ENCODE measurements around the gene DHX16.

Gene DHX16

DNA sequence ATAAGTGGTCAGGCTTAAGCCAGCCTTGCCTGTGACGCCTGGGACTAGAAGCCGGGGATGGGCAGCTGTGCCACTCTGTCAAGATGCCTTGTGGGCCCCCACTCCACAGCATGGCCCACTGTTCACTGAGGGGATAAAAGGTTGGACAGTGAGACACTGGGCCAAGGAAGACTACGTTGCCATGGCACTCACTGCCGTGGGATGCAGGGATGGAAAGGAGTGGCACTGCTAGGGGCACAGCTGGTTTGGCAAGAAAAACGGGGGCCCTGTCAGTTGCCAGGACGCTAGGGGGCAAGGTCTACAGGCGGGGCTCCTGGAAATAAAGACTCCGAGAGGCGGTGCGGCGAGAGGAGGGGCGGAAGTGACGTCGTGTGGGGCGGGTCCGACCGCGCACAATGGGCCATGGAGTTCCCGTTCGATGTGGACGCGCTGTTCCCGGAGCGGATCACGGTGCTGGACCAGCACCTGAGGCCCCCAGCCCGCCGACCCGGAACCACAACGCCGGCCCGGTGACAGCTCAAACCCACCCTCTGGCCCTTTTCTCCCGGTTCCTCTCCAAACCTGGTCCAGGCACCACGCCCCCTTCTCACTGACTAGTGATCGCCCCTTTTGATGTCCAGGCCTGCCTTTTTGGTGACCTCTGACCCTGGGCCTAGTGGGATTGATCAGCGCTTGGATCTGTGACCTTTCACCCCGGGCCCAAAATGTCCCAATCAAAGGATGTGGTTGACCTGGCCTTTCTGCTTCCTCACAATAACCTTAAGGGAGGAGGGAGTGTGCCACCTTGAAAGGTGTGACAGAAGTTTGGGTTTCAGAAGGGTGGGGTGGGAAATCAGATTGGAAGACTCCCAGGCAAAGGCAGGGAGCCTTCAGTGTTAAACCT is 46.1 kb downstream of the DHX16 start, which contains the start of gene ATAT1:
ATAT1 (plus strand) TSS at position 391 of the 883 bp plus-strand sequence.
- peak; percentile 86 for DNase-seq

DNA sequence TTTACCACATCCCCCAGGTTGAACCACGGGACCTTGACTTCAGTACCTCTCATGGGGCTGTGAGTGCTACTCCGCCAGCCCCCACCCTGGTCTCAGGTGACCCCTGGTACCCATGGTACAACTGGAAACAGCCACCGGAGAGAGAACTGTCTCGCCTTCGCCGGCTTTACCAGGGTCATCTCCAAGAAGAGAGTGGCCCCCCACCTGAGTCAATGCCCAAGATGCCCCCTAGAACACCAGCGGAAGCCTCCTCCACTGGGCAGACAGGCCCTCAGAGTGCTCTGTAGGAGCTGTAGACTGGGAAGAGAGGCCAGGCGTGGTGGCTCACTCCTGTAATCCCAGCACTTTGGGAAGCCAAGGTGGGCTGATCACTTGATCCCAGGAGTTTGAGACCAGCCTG is 47.3 kb downstream of the DHX16 start:
- DNase-seq: no peak

DNA sequence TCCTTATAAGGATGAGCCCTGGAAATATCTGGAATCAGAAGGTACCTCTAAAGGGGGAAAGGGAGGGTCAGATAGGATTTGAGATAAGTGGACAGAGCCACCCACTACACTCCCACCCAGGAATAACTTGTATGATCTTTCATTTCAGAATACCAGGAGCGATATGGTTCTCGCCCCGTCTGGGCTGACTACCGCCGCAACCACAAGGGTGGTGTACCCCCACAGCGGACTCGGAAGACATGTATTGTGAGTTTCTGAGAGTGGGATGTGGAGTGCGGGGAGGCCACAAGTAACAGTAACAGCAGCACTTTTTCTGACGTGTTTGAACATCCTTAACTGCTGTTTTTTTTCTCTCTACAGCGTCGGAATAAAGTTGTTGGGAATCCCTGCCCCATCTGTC is 53.2 kb downstream of the DHX16 start:
- no peak for DNase-seq

DNA sequence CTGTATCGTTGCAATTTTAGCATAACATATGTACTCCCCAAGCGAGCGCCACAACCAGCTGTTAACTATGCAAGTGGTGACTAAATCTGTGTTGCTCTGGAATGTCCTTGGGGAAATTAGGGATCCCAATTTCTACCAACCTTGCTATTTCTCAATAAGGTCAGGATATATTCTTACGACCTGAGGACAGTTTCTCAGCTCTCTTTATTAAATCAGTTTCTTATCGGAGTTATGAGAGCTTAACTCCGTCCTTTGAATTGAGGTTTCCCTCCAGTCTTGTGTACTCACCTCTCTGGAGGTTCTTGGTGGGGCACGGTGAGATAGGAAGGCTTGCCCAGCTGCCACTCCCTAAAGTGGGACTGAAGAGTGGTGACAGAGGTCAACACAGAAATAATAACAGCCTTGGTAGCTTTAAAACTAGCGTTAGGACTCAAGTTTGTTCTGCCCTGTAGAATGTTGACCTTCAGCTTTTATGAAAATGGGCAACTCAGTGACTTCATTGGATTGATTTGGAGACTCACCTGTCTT is 54.5 kb downstream of the DHX16 start:
- DNase-seq: no peak

DNA sequence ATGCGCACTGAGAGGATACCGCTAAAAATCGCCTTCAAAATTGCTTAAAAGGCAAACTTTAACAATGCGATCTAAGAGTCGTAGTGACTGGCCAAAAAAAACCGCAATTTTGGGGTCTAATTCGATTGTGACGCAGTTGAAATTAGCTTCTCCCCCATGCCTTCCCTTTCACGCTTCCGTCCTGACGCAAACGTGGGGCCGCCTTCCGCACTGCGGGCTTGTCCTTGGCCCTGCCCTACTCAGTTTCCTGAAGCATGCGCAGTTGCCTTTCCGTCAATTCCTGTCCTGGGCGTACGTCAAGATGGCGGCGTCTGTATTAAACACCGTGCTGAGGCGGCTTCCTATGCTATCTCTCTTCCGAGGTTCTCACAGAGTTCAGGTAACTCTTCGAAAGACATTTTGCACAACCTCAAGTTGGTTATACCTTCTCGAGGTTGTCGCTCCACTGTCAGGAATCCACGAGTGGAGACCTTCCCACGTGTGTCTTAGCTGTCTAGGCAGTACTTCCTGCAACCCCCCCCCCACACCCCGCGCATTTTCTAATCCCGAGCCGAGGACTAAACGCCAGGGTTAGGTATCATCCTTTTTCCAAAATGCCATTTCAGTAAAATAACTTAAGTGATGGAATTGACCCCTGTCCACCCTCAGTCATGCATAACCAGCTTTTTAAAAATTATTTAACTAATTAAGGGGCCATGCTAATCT is 55.1 kb downstream of the DHX16 start, which contains the start of gene MRPS18B:
MRPS18B (plus strand) TSS at position 276 of the 705 bp plus-strand sequence; CDS start at position 302, 26 bp downstream.
- DNase-seq: peak; percentile 95

DNA sequence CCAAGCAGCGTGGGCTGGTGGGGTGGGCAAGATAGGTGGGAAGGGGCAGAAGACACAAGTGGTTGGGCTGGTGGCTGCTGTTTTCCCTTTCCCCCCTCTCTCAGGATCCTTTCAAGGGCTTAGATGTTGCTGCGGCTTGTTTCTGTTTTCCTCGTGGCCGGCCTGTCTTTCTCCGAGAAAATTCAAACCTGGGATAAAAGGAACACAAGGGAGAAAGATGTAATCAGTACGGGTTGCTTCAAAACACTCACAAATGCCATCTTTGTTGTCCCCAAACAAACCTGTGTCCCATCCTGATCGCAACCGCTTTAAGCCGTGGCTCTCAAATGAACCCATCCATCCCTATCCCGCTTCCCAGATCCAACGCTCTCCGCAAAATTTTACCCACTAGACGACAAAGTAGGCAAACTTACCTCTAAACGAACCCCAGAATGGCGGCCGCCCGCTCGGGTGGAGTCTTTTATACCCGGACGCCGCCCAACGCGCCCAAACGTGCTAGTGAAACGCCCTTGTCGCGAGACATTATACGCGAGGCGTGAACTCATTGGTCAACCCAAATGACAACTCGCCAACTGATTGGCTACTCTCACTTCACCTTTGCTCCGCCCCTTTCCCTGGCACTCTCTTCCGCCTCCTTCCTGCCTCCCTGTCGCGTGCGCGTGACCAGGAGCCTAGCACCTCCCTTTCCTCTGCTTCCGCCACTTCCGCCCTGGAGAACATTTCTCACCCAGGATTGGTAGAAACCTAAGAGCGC is 55.8 kb downstream of the DHX16 start, which contains the start of gene PPP1R10:
PPP1R10 (minus strand) TSS at position 433 of the 754 bp plus-strand sequence. CDS start 7,299 bp downstream, outside the sequence.
- DNase-seq: peak; percentile 92

DNA sequence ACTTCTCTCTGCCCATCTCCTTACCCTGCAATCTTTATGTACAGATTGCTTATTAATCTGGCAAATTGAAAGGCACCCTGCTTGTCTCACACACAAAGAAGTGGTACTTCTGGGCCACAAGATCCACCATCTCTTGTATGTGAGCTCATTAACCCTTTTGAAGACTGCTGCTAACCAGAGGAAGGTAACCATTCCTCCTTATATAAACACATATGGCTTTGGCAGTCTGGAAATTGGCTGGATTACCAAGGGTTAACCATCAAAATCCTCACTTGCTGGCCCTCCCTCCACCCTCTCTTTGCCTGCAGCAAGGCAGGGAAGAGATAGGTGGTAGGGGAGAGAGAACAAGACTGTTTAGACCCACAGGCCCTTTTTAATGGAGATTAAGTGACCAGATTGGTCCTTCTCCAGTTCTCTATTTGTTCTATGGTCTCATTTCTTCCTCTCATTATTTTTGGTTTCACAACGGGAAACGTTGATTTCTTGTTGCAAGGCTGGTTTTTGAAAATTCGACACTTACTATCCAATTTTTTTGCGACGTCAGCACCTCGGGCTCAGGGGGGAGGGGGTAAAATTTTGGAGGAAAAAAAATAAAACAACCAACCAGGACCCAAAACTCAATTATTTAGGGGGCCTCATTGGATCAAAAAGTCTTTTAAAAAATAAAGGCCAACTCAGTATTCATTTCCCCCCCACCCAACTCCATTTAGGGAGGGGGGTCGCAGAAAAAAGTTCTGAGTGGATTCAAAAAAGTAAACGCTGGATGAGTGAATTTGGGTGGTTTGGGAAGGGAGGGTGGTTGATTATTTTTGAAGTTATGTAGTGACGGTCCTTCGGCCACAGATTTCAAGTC is 56.6 kb downstream of the DHX16 start:
- no peak for DNase-seq

DNA sequence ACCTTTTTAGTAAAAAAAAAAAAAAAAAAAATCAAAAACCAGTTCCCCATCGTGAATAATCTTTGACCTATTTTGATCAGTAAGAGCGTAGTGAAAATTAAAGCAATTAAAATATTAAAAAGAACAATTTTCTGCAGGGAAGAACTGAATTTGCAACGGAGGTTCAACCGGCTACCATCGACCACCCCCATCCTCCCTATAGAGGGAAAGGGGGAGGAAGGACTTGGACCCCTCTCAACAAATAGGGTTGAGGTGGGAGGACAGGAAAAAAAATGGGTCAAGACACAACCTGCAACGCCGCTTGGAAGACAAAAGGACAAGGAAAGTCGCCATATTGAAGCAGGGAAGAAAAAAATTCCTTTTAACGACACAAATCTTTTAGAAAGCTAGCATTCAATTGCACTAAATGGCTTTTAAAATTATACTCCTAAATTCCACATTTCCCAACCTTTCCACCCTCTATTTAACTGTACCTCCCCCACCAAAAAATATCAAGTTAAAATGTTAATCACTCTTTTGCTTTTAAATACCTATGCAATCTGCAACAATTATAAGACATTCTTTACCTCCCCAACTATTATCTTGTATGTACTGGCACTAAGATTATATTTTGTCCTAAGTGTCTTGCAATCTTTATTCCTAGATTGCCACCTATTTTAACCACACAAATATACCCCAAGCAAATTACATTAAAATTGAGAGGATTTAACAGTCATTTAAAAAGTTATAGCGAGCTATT is 57.4 kb downstream of the DHX16 start:
- DNase-seq: no peak

DNA sequence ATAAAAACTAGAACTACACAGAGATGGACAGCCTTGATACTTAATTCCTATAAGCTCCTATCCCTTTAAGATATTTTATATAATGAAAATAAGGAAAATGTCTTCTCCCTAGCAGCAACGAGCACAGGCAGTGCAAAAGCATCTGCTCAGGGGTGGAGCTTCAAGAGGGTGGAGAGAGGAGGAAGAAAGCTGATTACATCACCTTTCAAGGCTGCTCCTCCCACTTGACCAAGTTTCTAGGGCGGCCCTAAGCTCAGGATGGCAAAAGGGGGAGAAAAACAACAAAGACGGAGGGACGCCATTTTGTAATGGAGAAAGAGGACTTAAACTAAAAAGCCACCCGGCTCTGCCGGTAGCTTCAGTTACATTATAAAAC is 58.0 kb downstream of the DHX16 start:
- DNase-seq: peak; percentile 65

DNA sequence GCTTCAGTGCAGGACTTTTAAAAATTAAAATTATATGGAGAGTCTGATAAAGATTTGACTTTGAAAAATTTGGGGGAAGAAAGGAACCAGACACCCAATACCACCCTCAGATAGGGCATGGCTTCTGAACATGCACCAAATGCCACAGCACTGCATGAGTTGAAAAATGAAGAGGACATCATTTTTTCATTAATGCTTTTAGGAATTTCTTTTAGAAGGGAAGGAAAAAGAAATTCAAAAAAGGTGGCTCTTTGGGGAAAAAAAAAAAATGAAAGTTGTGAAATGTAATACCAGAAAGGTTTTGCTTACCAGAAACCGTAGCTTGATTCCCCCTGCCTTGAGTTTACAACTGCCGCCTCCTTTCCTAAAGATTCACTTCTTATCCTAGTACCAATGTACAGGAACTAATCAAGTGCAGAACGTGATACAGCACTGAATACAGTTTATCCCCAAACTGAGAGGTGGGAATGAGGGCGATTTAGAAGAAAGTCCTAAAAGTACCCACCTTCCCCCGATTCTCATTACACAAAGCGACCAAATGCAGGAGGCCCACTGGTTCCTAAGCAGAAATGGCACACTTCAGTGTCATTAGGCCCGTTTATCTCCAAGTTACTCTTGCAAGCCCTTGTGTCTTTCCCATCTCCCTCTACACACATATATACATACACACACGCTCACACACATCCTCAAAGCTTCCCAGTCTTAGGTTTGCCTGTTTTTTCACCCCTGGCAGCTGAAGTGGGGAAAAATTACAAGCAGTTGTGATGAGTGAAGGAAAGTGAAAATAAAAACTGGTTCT is 58.6 kb downstream of the DHX16 start:
- no peak for DNase-seq

DNA sequence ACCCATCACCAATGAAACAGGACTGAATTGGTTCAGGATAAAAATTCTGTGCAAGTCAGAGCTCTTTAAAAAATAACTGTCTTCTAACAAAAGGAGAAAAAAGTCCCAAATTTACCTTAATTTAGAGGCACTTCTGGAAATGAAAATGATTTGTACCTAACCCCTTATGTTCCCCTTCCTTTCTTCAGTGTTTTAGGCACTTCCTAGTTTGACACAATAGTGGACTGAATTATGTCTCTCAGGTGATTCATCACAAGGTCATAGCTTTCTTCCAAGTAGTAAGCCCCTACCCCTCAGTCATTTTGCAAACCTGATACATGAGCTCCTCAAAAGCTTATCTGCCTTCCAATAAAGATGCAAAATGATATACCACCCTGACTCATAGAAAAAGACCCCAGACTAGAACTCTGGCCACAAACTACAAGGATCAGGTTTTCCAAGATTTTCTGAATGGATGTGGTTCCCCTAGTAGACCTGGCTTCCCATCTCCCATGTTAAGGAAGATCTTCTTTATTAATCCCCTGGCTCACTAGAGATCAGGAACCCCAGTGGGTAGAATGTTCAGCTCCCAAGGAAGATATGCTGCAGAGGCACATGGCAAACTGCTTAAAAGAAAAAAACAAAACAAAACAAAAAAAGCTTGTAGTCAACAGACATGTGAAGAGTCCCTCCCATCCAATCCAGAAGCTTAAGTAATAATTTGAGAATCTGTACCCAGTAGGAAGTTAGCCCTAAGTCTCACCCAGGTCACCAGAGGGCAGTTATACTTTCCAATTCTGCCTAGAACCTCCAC is 59.4 kb downstream of the DHX16 start:
- DNase-seq: no peak

DNA sequence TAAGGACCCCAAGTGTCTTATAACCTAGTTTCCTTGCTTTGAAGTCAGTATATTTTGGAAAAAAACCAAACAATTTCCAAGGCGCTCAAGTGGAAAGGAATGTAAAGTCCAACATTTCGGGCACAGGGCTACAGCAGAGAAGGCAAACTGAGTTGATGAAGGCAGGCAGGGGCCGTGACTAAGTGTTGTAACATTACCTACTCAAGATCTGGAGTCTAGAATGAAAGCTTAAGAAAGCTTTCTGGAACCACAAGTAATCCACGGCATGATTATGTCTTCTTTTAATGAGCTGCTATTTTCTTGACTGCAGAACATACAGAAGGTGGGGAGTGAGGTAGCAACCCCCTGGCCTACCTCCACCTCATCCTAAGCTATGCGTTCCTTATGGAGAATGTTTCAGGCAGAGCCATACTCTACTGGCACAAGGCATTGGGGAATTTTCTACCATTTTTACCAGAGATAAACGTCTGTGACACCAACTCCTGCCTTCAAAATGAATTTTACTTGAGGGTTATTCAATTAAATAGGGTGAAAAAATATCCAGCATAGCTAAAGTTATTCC is 60.0 kb downstream of the DHX16 start:
- no peak for DNase-seq

DNA sequence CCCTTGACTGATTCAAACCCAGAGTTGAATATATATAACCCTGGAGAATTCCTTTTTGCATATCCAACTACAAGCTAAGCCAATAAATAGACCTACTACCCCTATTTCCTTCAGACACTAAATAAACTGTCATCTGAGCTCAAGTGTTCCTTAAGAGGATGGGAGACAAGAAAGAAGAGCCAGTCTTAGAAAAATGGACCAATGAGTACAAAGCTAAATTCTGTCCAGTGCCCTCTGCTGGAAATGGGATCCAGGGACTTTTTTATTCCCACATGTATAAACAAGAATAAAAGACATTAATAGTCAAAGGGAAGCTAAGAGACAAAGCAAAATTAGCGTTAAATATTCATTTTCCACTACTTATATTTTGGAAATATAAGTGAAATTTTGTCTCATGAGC is 60.6 kb downstream of the DHX16 start:
- DNase-seq: no peak

DNA sequence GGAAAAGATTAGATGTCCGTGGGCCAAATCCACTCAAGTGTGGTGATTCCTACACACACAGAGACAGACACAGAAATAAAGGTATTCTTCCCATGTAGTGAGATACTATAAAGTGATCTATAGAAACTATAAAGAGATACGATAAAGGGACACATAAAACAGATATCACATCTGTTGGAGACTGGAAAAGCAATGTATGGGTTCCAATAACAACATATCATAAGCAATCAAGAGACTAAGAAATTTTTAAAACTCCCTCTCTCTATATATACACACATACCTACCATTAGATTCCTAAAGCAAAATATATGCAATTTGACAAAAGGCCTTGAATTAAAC is 61.0 kb downstream of the DHX16 start:
- no peak for DNase-seq

DNA sequence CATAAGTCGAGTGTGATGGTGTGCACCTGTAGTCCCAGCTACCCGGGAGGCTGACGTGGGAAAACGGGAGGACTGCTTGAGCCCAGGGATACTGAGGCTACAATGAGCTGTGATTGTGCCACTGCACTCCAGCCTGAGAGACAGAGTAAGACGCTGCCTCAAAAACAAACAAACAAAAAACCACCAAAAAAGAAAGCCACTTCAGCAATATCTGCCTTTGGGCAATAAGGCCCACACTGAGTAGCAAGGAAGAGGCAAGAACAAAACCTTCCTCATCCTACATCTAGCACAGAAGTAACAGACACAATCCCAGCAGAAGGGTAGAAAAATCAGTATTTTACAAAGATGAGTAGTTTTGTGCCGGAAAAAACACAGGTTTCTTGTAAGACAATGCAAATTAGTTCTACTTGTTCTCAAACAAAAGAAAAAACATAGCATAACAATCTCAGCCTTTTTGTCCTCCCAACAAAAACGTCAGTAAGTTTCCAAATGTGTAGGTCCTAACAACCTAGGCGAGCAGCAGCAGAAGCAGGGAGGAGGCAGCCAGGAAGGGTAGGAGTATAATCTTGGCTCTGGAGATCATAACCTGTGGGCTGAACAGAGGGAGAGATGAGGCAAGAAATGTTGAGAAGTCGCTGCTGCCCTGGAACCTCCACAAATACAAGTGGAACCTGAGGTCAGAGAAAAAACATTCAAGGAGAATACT is 61.5 kb downstream of the DHX16 start:
- DNase-seq: no peak

DNA sequence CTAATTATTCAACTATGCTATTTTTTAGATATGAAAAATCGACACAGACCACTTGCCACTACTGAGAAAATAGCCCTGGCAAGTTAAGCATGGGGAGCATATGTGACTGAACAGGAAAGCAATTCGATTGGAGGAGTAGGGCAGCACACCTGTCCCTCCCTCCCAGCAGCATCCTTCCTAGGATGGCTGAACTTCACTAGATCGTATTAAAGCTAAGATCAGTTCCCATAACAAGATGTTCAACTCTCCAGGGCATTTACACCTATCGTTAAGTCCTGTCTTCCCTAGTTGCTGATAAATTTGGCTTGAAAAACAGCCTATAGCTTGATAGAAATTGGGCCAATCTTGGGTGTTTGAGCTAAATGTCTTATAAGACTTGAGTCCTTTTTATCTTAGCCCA is 62.7 kb downstream of the DHX16 start:
- DNase-seq: no peak

DNA sequence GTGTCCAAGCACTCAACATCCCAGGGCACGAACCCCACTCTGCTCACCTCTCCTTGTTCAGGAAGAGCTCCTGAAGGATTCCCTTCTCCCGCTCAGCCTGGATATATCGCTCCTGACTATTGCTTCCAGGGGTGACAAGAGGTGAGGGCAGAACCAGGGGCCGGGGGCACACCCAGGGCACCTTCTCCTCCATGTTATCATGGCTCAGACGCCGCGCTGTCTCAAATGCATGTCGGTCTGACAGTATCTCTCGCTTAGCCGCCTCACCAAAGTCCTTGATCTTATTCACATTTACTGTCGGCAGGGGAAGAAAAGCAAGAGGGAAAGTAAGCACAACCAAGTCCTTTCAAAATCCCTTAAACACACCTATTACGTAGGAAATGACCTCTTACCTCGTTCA is 68.8 kb downstream of the DHX16 start:
- no peak for DNase-seq
